Transverse colon (tissue), 4 donors: ENCODE measurements around the gene RILPL2. TPM values are rescaled to one million over a fixed set of nuclear protein-coding genes. Genes with fewer than 3 reads are reported as not detected.

Source experiments
- DNase-seq: peaks from one replicate; pipeline ENCODE4 v3.0.0-alpha.2; 2019
- H3K27ac ChIP-seq, 4 donors: fragments of 200-600 bp; sonication (generic); 2 replicates each; pipeline ENCODE4 v1.5.1; 2016 to 2018; ENCODE audit warnings: inconsistent platforms in 4 of 4
- H3K27me3 ChIP-seq: fragments of 200-600 bp; sonication (generic); 2 replicates; pipeline ENCODE4 v1.5.1; 2017; ENCODE audit warnings: inconsistent platforms
- H3K36me3 ChIP-seq, 4 donors: fragments of 200-600 bp; sonication (generic); 2 replicates each; pipeline ENCODE4 v1.5.1; 2017 to 2019; ENCODE audit warnings: inconsistent platforms in 4 of 4
- H3K4me1 ChIP-seq, 4 donors: fragments of 200-600 bp; sonication (generic); 2 replicates each; pipeline ENCODE4 v1.5.1; 2017 to 2020; ENCODE audit warnings: inconsistent platforms in 4 of 4
- H3K4me3 ChIP-seq, 4 donors: fragments of 200-600 bp; sonication (generic); 1 replicate in 1 of 4; 2 replicates in 3 of 4; pipeline versions ENCODE4 v1.5.1 to v1.6.1; 2017 to 2019; ENCODE audit warnings: inconsistent platforms in 4 of 4
- H3K9me3 ChIP-seq, 2 donors: fragments of 200-600 bp; sonication (generic); 2 replicates each; pipeline ENCODE4 v1.5.1; 2017 to 2019; ENCODE audit warnings: inconsistent platforms in 2 of 2
- EP300 ChIP-seq: sonication (generic); formaldehyde crosslinking; IDR thresholded peaks from one replicate; pipeline ENCODE4 v1.6.1; 2017; ENCODE audit warnings: antibody characterized with exemption, low read depth
- POLR2A ChIP-seq: fragments of 450-650 bp; IDR thresholded peaks from one replicate; pipeline ENCODE4 v1.6.1; 2016; ENCODE audit warnings: antibody characterized with exemption, mild to moderate bottlenecking, moderate library complexity
- POLR2AphosphoS5 ChIP-seq, 3 donors: sonication (generic); formaldehyde crosslinking; IDR thresholded peaks; one replicate each; pipeline ENCODE4 v1.6.1; 2016; ENCODE audit warnings: antibody characterized with exemption in 3 of 3
- WGBS, 2 donors: methylation state at CpG; one replicate each; pipeline ENCODE4 v1.1.5; 2018; ENCODE audit warnings: low coverage in 1 of 2; 5-methylcytosine and 5-hydroxymethylcytosine counted together
- in situ Hi-C, 4 donors: fragments of 200-750 bp; cut with MboI; loops; one replicate each; pipeline versions ENCODE4 v1.15.0 to v1.15.1; 2017; ENCODE audit warnings: low sequenced_read_pairs in 3 of 4, low pct_ligation_motif_present in 1 of 4, low pct_unique_long_range_greater_than_20kb in 1 of 4
- intact Hi-C: fragments of 100-400 bp; cut with DNase I; formaldehyde crosslinking; loops from one replicate; pipeline ENCODE4 v1.15.1; 2023; ENCODE audit warnings: low total_unique reads
- total RNA-seq, 4 donors: library from RNA; depleted of rRNA; stranded (reverse); fragments of >200 nt; gene quantifications; one replicate each; pipeline ENCODE4 v1.1.0, GENCODE V29; 2016
- TF ChIP-seq, protein P1 (sequence below), 5 experiments: fragments of 200-600 bp in 3 of 5; fragments of 450-650 bp in 2 of 5; sonication (generic) in 3 of 5; IDR thresholded peaks; 1 replicate in 2 of 5; 2 replicates in 3 of 5; pipeline ENCODE4 v1.5.1; 2016 to 2017; ENCODE audit warnings: antibody characterized with exemption in 5 of 5, inconsistent platforms in 3 of 5, mild to moderate bottlenecking in 2 of 5, moderate library complexity in 1 of 5

The RILPL2 gene
- total RNA-seq, 4 donors from 2014 or later: 0.60 to 2.7 (median 1.4) TPM

DNA sequence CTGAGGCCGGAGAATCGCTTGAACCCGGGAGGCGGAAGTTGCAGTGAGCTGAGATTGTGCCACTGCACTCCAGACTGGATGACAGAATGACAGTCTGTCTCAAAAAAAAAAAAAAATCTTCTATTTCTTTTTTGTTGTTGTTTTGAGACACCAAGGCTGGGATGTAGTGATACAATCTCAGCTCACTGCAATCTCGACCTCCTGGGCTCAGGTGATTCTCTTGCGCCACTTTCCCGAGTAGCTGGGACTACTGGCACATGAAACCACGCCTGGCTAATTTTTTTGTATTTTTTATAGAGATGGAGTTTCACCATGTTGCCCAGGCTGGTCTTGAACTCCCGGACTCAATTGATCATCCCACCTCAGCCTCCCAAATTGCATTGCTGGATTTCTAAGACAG lies 14.2 kb upstream of the RILPL2 start:
- TF ChIP-seq EP300: no peak
- no peak for TF ChIP-seq POLR2AphosphoS5 (IDR thresholded peaks at IDR 0.05)
- WGBS, 2 donors: 91 to 93% methylated on average over 4 to 9 of the region's 9 CpGs
- no peaks in the 10 kb centered on the region for H3K27me3 ChIP-seq
- intact Hi-C loops (no loop called here), in situ Hi-C loops (no loop called here)
- no peak overlapping the region for H3K27ac ChIP-seq
- H3K4me3 ChIP-seq: no peak overlapping the region
- H3K9me3 ChIP-seq: no peaks in the 10 kb centered on the region
- peaks cover 0 to 11% (median 8%) of the 10 kb centered on the region in 4 donors for H3K4me1 ChIP-seq
- no peaks in the 10 kb centered on the region for H3K36me3 ChIP-seq
- DNase-seq: no peak

DNA sequence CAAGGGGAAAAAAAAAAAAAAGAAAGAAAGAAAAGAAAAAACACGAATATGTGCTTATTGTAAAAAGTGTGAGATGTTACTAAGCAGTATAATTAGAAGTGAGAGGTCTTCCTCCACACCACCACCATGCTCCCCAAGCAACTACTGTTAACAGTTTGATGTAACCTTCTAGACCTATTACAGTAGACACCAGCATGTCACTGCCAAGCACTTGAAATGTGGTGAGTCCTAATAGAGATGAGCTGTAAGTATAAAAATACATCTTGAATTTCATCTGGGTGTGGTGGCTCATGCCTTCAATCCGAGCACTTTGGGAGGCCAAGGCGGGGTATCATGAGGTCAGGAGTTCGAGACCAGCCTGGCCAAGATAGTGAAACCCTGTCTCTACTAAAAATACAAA lies 13.4 kb upstream of the RILPL2 start:
- no peak overlapping the region for H3K27ac ChIP-seq
- TF ChIP-seq, protein P1, sequence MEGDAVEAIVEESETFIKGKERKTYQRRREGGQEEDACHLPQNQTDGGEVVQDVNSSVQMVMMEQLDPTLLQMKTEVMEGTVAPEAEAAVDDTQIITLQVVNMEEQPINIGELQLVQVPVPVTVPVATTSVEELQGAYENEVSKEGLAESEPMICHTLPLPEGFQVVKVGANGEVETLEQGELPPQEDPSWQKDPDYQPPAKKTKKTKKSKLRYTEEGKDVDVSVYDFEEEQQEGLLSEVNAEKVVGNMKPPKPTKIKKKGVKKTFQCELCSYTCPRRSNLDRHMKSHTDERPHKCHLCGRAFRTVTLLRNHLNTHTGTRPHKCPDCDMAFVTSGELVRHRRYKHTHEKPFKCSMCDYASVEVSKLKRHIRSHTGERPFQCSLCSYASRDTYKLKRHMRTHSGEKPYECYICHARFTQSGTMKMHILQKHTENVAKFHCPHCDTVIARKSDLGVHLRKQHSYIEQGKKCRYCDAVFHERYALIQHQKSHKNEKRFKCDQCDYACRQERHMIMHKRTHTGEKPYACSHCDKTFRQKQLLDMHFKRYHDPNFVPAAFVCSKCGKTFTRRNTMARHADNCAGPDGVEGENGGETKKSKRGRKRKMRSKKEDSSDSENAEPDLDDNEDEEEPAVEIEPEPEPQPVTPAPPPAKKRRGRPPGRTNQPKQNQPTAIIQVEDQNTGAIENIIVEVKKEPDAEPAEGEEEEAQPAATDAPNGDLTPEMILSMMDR (IDR thresholded peaks at IDR 0.05): no peak
- TF ChIP-seq POLR2A (no peak), EP300 (no peak), POLR2AphosphoS5 (IDR thresholded peaks at IDR 0.05) (no peak)
- no peaks in the 10 kb centered on the region for H3K36me3 ChIP-seq
- H3K27me3 ChIP-seq: no peaks in the 10 kb centered on the region
- in situ Hi-C loops: no loop called here
- no peak for DNase-seq
- 67 to 86% methylated on average over 1 to 4 of the region's 4 CpGs for WGBS, 2 donors
- no peaks in the 10 kb centered on the region for H3K9me3 ChIP-seq
- peaks cover 0 to 15% (median 12%) of the 10 kb centered on the region in 4 donors for H3K4me1 ChIP-seq
- H3K4me3 ChIP-seq: no peak overlapping the region
- intact Hi-C loops: no loop called here

DNA sequence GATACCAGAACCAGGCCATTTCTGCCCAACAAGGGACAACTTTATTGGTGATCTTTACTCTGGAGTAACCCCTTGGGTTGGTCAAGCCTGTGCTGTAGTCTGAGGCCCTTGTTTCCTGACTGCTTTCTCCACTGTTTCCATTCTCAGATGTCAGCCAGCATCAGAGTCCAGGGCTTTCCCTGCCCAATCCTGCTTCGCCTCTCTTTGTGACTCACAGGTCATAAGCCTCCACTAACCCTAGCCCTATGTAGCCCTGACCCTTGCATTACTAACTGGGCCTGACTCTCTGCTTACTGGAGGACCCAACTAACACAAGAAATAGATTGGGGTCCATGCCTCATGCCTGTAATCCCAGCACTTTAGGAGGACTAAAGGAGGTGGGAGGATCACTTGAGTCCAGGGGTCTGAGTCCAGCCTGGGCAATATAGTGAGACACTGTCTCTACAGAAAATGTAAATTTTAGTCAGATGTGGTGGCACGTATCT lies 12.8 kb upstream of the RILPL2 start:
- H3K4me1 ChIP-seq: peaks cover 0 to 15% (median 12%) of the 10 kb centered on the region in 4 donors
- in situ Hi-C loops (no loop called here), intact Hi-C loops (no loop called here)
- H3K4me3 ChIP-seq: no peak overlapping the region
- peak overlapping the region in 2 of 4 donors; percentile 1 to 46 for H3K27ac ChIP-seq
- H3K27me3 ChIP-seq: no peaks in the 10 kb centered on the region
- H3K9me3 ChIP-seq: no peaks in the 10 kb centered on the region
- TF ChIP-seq POLR2AphosphoS5 (IDR thresholded peaks at IDR 0.05) (no peak), EP300 (no peak), POLR2A (no peak)
- TF ChIP-seq, protein P1 (IDR thresholded peaks at IDR 0.05): no peak
- H3K36me3 ChIP-seq: no peaks in the 10 kb centered on the region
- WGBS, 2 donors: 71 to 81% methylated on average over 1 to 2 of the region's 2 CpGs
- no peak for DNase-seq

DNA sequence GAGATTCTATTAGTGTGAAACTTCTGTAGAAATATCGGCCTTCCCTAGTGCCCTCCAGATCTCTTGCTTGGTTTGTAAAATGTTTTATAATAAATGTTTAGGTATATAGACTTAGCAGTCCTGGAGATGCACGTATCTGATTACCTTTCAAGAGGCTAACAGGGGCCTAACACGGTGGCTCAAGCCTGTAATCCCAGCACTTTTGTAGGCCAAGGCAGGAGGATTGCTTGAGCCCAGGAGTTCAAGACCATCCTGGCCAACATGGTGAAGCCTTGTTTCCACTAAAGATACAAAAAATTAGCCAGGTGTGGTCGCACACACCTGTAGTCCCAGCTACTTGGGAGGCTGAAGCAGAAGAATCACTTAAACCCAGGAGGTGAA lies 9.8 kb upstream of the RILPL2 start:
- no peak for DNase-seq
- TF ChIP-seq EP300: no peak
- TF ChIP-seq POLR2AphosphoS5 (IDR thresholded peaks at IDR 0.05): no peak
- TF ChIP-seq POLR2A: no peak
- TF ChIP-seq, protein P1 (IDR thresholded peaks at IDR 0.05): no peak
- Histone ChIP-seq H3K36me3 (no peaks in the 10 kb centered on the region), H3K27ac (peak overlapping the region; percentile 22 to 55 (median 47)), H3K9me3 (no peaks in the 10 kb centered on the region), H3K4me1 (peaks cover 0 to 15% (median 12%) of the 10 kb centered on the region in 4 donors), H3K4me3 (no peak overlapping the region), H3K27me3 (no peaks in the 10 kb centered on the region)
- in situ Hi-C loops (no loop called here), intact Hi-C loops (no loop called here)
- WGBS, 2 donors: 47% methylated on average over 4 of the region's 4 CpGs; no CpG with 5 or more reads in 1 of the 2 donors
